CD14-positive monocyte (primary cell): ENCODE data around the gene PTOV1. TPM values are rescaled to one million over a fixed set of nuclear protein-coding genes. Genes with fewer than 3 reads are reported as not detected.

Source experiments
- DNase-seq, 3 donors: peaks; one replicate each; pipeline ENCODE4 v3.0.0-alpha.2; 2011 to 2022
- H2AFZ ChIP-seq: 2 replicates; pipeline ENCODE4 v1.6.0; 2012; ENCODE audit warnings: mild to moderate bottlenecking, low read depth, low read length, inconsistent platforms; ENCODE audit not compliant: insufficient read depth, poor library complexity, severe bottlenecking
- H3K27ac ChIP-seq, 2 donors: 1 replicate in 1 of 2; 2 replicates in 1 of 2; pipeline ENCODE4 v1.5.1; 2012 to 2013; ENCODE audit warnings: low read length in 2 of 2, control low read depth in 1 of 2, inconsistent platforms in 1 of 2, low read depth in 1 of 2, mild to moderate bottlenecking in 1 of 2
- H3K27me3 ChIP-seq, 2 donors: one replicate each; pipeline versions ENCODE4 v1.6.0 to v1.6.1; 2011 to 2013; ENCODE audit warnings: low read length in 2 of 2; ENCODE audit not compliant: control insufficient read depth in 2 of 2, insufficient read depth in 2 of 2
- H3K36me3 ChIP-seq, 2 donors: replicated peaks in 1 of 2; 1 replicate in 1 of 2; 2 replicates in 1 of 2; pipeline versions ENCODE4 v1.5.1 to v1.6.1; 2012 to 2013; ENCODE audit warnings: low read length in 2 of 2, control low read depth in 1 of 2, inconsistent platforms in 1 of 2, mild to moderate bottlenecking in 1 of 2; ENCODE audit not compliant: insufficient read depth in 2 of 2, control insufficient read depth in 1 of 2
- H3K4me1 ChIP-seq, 2 donors: 1 replicate in 1 of 2; 2 replicates in 1 of 2; pipeline versions ENCODE4 v1.5.1 to v1.6.1; 2012 to 2013; ENCODE audit warnings: low read length in 2 of 2, control low read depth in 1 of 2, inconsistent platforms in 1 of 2, mild to moderate bottlenecking in 1 of 2, moderate library complexity in 1 of 2; ENCODE audit not compliant: insufficient read depth in 2 of 2, control insufficient read depth in 1 of 2
- H3K4me2 ChIP-seq: replicated peaks from 2 replicates; pipeline ENCODE3; 2012; ENCODE audit warnings: low read length, moderate library complexity, mild to moderate bottlenecking; ENCODE audit not compliant: poor library complexity, severe bottlenecking; ENCODE audit errors: extremely low read depth
- H3K4me3 ChIP-seq, 3 experiments: fragments of 200-600 bp in 1 of 3; sonication (generic) in 1 of 3; replicated peaks in 1 of 3; 1 replicate in 2 of 3; 2 replicates in 1 of 3; pipeline ENCODE4 v1.5.1; 2011 to 2013; ENCODE audit warnings: low read length in 3 of 3, mild to moderate bottlenecking in 3 of 3, control low read depth in 2 of 3, low read depth in 2 of 3, inconsistent platforms in 1 of 3, moderate library complexity in 1 of 3
- H3K79me2 ChIP-seq: 2 replicates; pipeline ENCODE4 v1.6.0; 2012; ENCODE audit warnings: mild to moderate bottlenecking, control low read depth, inconsistent platforms, low read length, moderate library complexity; ENCODE audit not compliant: insufficient read depth
- H3K9ac ChIP-seq: 2 replicates; pipeline ENCODE4 v1.6.0; 2017; ENCODE audit warnings: low read length, mild to moderate bottlenecking; ENCODE audit not compliant: insufficient read depth, poor library complexity, severe bottlenecking
- H3K9me3 ChIP-seq, 2 donors: replicated peaks in 1 of 2; 1 replicate in 1 of 2; 2 replicates in 1 of 2; pipeline versions ENCODE4 v1.5.1 to v1.6.1; 2012 to 2013; ENCODE audit warnings: low read length in 2 of 2, control low read depth in 1 of 2; ENCODE audit not compliant: control insufficient read depth in 1 of 2, insufficient read depth in 1 of 2
- H4K20me1 ChIP-seq: 2 replicates; pipeline ENCODE4 v1.6.0; 2012; ENCODE audit warnings: mild to moderate bottlenecking, low read length, control low read depth, moderate library complexity; ENCODE audit not compliant: insufficient read depth
- H3K27ac Mint-ChIP-seq, 7 donors: one replicate each; pipeline ENCODE4 v1.8.0; 2020; ENCODE audit warnings: mild to moderate bottlenecking in 7 of 7, mixed read lengths in 7 of 7, moderate library complexity in 6 of 7, inconsistent platforms in 2 of 7
- H3K27me3 Mint-ChIP-seq, 3 donors: one replicate each; pipeline ENCODE4 v1.8.0; 2021 to 2022; ENCODE audit warnings: low read depth in 3 of 3, mild to moderate bottlenecking in 3 of 3, mixed read lengths in 3 of 3, moderate library complexity in 3 of 3, inconsistent platforms in 1 of 3
- H3K36me3 Mint-ChIP-seq, 2 donors: one replicate each; pipeline ENCODE4 v1.8.0; 2020; ENCODE audit warnings: mixed read lengths in 2 of 2, inconsistent platforms in 1 of 2, mild to moderate bottlenecking in 1 of 2
- H3K4me1 Mint-ChIP-seq: one replicate; pipeline ENCODE4 v1.8.0; 2020; ENCODE audit warnings: mild to moderate bottlenecking, mixed read lengths
- H3K4me3 Mint-ChIP-seq, 2 donors: one replicate each; pipeline ENCODE4 v1.8.0; 2020; ENCODE audit warnings: mild to moderate bottlenecking in 2 of 2, mixed read lengths in 2 of 2, moderate library complexity in 1 of 2
- H3K9me3 Mint-ChIP-seq, 7 donors: one replicate each; pipeline ENCODE4 v1.8.0; 2020 to 2022; ENCODE audit warnings: mixed read lengths in 7 of 7, mild to moderate bottlenecking in 6 of 7, moderate library complexity in 6 of 7, inconsistent platforms in 2 of 7
- CTCF ChIP-seq: fragments of 200-600 bp; IDR thresholded peaks from one replicate; pipeline ENCODE4 v1.8.0; 2022; ENCODE audit warnings: antibody characterized with exemption, mild to moderate bottlenecking
- WGBS: methylation state at CpG from one replicate; pipeline ENCODE4 v1.1.5; 2013; ENCODE audit warnings: missing lambda C conversion rate; ENCODE audit not compliant: insufficient coverage; 5-methylcytosine and 5-hydroxymethylcytosine counted together
- intact Hi-C, 2 donors: fragments of 100-400 bp; cut with micrococcal nuclease; formaldehyde crosslinking; loops; one replicate each; pipeline versions ENCODE4 v1.15.0 to v1.15.1; 2023
- polyA plus RNA-seq, 3 donors: library from polyadenylated mRNA; depleted of rRNA in 1 of 3; unstranded in 2 of 3; stranded (reverse) in 1 of 3; fragments of 300-500 nt in 2 of 3; fragments of >200 nt in 1 of 3; fragmentation: Illumina TruSeq in 2 of 3; gene quantifications; 1 replicate in 2 of 3; 2 replicates in 1 of 3; pipeline ENCODE4 v1.2.3, GENCODE V29; 2012 to 2021

Gene PTOV1
- polyA plus RNA-seq, 3 donors, result 18.3 to 67.9 (median 31.2) TPM

GRCh38 chr19:49860336-49861102 lies 9.6 kb downstream of the PTOV1 start:
- H3K9me3 Mint-ChIP-seq, result no peaks in the 10 kb centered on the region
- Histone ChIP-seq H3K4me3 (no peak overlapping the region), H3K4me2 (no peak overlapping the region), H3K27me3 (no peaks in the 10 kb centered on the region), H2AFZ (no peak overlapping the region), H4K20me1 (peaks cover 79% of the 10 kb centered on the region), H3K79me2 (peaks cover 26% of the 10 kb centered on the region), H3K27ac (no peak overlapping the region), H3K9ac (no peak overlapping the region), H3K4me1 (peaks cover 8 to 9% of the 10 kb centered on the region in 2 donors), H3K36me3 (peaks cover 54 to 78% of the 10 kb centered on the region in 2 donors), H3K9me3 (no peaks in the 10 kb centered on the region)
- H3K27ac Mint-ChIP-seq, result no peak overlapping the region
- intact Hi-C loops, result no loop called here
- H3K36me3 Mint-ChIP-seq, result peaks cover 46 to 80% of the 10 kb centered on the region in 2 donors
- peaks cover 14% of the 10 kb centered on the region for H3K4me1 Mint-ChIP-seq
- 91% methylated on average over 17 of the region's 17 CpGs for WGBS
- no peak for TF ChIP-seq CTCF
- no peak for DNase-seq
- H3K4me3 Mint-ChIP-seq, result no peak overlapping the region
- peaks cover 0 to 2% (median 1%) of the 10 kb centered on the region in 3 donors for H3K27me3 Mint-ChIP-seq

GRCh38 chr19:49861107-49861506 lies 10.1 kb downstream of the PTOV1 start:
- no peak overlapping the region for H3K9ac ChIP-seq
- peaks cover 54 to 78% of the 10 kb centered on the region in 2 donors for H3K36me3 ChIP-seq
- peaks cover 46 to 80% of the 10 kb centered on the region in 2 donors for H3K36me3 Mint-ChIP-seq
- H2AFZ ChIP-seq, result no peak overlapping the region
- H3K4me2 ChIP-seq, result no peak overlapping the region
- H3K4me3 ChIP-seq, result no peak overlapping the region
- H4K20me1 ChIP-seq, result peaks cover 77% of the 10 kb centered on the region
- peaks cover 20% of the 10 kb centered on the region for H3K4me1 Mint-ChIP-seq
- intact Hi-C loops, result no loop called here
- no peaks in the 10 kb centered on the region for H3K9me3 Mint-ChIP-seq
- peaks cover 14 to 15% of the 10 kb centered on the region in 2 donors for H3K4me1 ChIP-seq
- peaks cover 32% of the 10 kb centered on the region for H3K79me2 ChIP-seq
- no peak overlapping the region for H3K4me3 Mint-ChIP-seq
- H3K27ac Mint-ChIP-seq, result no peak overlapping the region
- H3K27me3 ChIP-seq, result no peaks in the 10 kb centered on the region
- 79% methylated on average over 8 of the region's 13 CpGs for WGBS
- DNase-seq, result no peak
- H3K27me3 Mint-ChIP-seq, result peaks cover 0 to 1% (median 0%) of the 10 kb centered on the region in 3 donors
- no peak overlapping the region for H3K27ac ChIP-seq
- no peak for TF ChIP-seq CTCF
- H3K9me3 ChIP-seq, result no peaks in the 10 kb centered on the region
